HUES6 (cell line): ENCODE measurements around the gene MEF2D.

Source experiments
- H3K27ac ChIP-seq: 2 replicates; pipeline ENCODE4 v1.7.0; 2013; ENCODE audit warnings: low read depth, mild to moderate bottlenecking, low read length, inconsistent platforms
- H3K27me3 ChIP-seq: 2 replicates; pipeline ENCODE4 v1.6.1; 2013; ENCODE audit warnings: low read length; ENCODE audit not compliant: control insufficient read depth, insufficient read depth
- H3K36me3 ChIP-seq: 2 replicates; pipeline ENCODE4 v1.6.1; 2013; ENCODE audit warnings: low read length; ENCODE audit not compliant: control insufficient read depth, insufficient read depth
- H3K4me1 ChIP-seq: 2 replicates; pipeline ENCODE4 v1.6.1; 2013; ENCODE audit warnings: low read length; ENCODE audit not compliant: control insufficient read depth, insufficient read depth
- H3K4me3 ChIP-seq: 2 replicates; pipeline ENCODE4 v1.5.1; 2013; ENCODE audit warnings: low read depth, low read length
- H3K9ac ChIP-seq: one replicate; pipeline ENCODE4 v1.6.1; 2013; ENCODE audit warnings: mild to moderate bottlenecking, low read length
- H3K9me3 ChIP-seq: 2 replicates; pipeline ENCODE4 v1.6.1; 2013; ENCODE audit warnings: low read depth, low read length; ENCODE audit not compliant: control insufficient read depth, insufficient read depth

The MEF2D gene

GRCh38 chr1:156538711-156539440, 38.3 kb upstream of the MEF2D start:
- Histone ChIP-seq H3K27me3 (no peaks in the 10 kb centered on the region), H3K9me3 (no peaks in the 10 kb centered on the region), H3K27ac (no peak overlapping the region), H3K9ac (no peak overlapping the region), H3K4me1 (peaks cover 12% of the 10 kb centered on the region; the same call in 1 of the 2 replicates), H3K36me3 (peaks cover 89% of the 10 kb centered on the region), H3K4me3 (no peak overlapping the region)

- no peak overlapping the region for H3K4me3 ChIP-seq
- no peak overlapping the region for H3K27ac ChIP-seq
- H3K9me3 ChIP-seq = no peaks in the 10 kb centered on the region
- H3K9ac ChIP-seq = no peak overlapping the region
- H3K27me3 ChIP-seq = no peaks in the 10 kb centered on the region
- H3K4me1 ChIP-seq = peaks cover 12% of the 10 kb centered on the region; the same call in 1 of the 2 replicates
- peaks cover 91% of the 10 kb centered on the region for H3K36me3 ChIP-seq
These were observed 36.5 kb upstream of the MEF2D start for GRCh38 chr1:156537027-156537426.

- Histone ChIP-seq H3K27me3 (no peaks in the 10 kb centered on the region), H3K36me3 (peaks cover 89% of the 10 kb centered on the region), H3K9ac (no peak overlapping the region), H3K27ac (no peak overlapping the region), H3K4me1 (peaks cover 10% of the 10 kb centered on the region; the same call in 1 of the 2 replicates), H3K4me3 (no peak overlapping the region), H3K9me3 (no peaks in the 10 kb centered on the region)
These were observed 34.0 kb upstream of the MEF2D start for GRCh38 chr1:156534424-156535060.

- Histone ChIP-seq H3K27me3 (no peaks in the 10 kb centered on the region), H3K9me3 (no peaks in the 10 kb centered on the region), H3K27ac (no peak overlapping the region), H3K36me3 (peaks cover 89% of the 10 kb centered on the region), H3K4me3 (no peak overlapping the region), H3K9ac (no peak overlapping the region), H3K4me1 (peaks cover 1% of the 10 kb centered on the region; the same call in 1 of the 2 replicates)
These were observed 33.1 kb upstream of the MEF2D start for GRCh38 chr1:156533568-156534220.

GRCh38 chr1:156532374-156532773, 31.8 kb upstream of the MEF2D start:
- Histone ChIP-seq H3K36me3 (peaks cover 95% of the 10 kb centered on the region), H3K9me3 (no peaks in the 10 kb centered on the region)

GRCh38 chr1:156530006-156530405, 29.4 kb upstream of the MEF2D start:
- Histone ChIP-seq H3K9ac (no peak overlapping the region), H3K36me3 (peaks cover 83% of the 10 kb centered on the region)

More at GRCh38 chr1:156532374-156532773, 31.8 kb upstream of the MEF2D start:
- H3K4me3 ChIP-seq = no peak overlapping the region
- H3K27me3 ChIP-seq = no peaks in the 10 kb centered on the region
- H3K4me1 ChIP-seq = no peaks in the 10 kb centered on the region
- no peak overlapping the region for H3K9ac ChIP-seq
- H3K27ac ChIP-seq = no peak overlapping the region

GRCh38 chr1:156528875-156529425, 28.4 kb upstream of the MEF2D start:
- no peak overlapping the region for H3K4me3 ChIP-seq
- H3K27me3 ChIP-seq = no peaks in the 10 kb centered on the region
- no peak overlapping the region for H3K9ac ChIP-seq
- peaks cover 17% of the 10 kb centered on the region for H3K4me1 ChIP-seq
- peaks cover 80% of the 10 kb centered on the region for H3K36me3 ChIP-seq
- no peak overlapping the region for H3K27ac ChIP-seq
- H3K9me3 ChIP-seq = no peaks in the 10 kb centered on the region

More at GRCh38 chr1:156530006-156530405, 29.4 kb upstream of the MEF2D start:
- H3K27ac ChIP-seq = no peak overlapping the region
- no peaks in the 10 kb centered on the region for H3K9me3 ChIP-seq
- peaks cover 16% of the 10 kb centered on the region for H3K4me1 ChIP-seq
- H3K27me3 ChIP-seq = no peaks in the 10 kb centered on the region
- H3K4me3 ChIP-seq = no peak overlapping the region

GRCh38 chr1:156528231-156528630, 27.7 kb upstream of the MEF2D start:
- H3K27me3 ChIP-seq = no peaks in the 10 kb centered on the region
- H3K4me1 ChIP-seq = peaks cover 17% of the 10 kb centered on the region
- peaks cover 72% of the 10 kb centered on the region for H3K36me3 ChIP-seq
- no peak overlapping the region for H3K9ac ChIP-seq
- no peak overlapping the region for H3K4me3 ChIP-seq
- H3K9me3 ChIP-seq = no peaks in the 10 kb centered on the region
- no peak overlapping the region for H3K27ac ChIP-seq

GRCh38 chr1:156527584-156527983, 27.0 kb upstream of the MEF2D start:
- no peak overlapping the region for H3K4me3 ChIP-seq
- H3K27me3 ChIP-seq = no peaks in the 10 kb centered on the region
- peaks cover 17% of the 10 kb centered on the region for H3K4me1 ChIP-seq
- H3K9ac ChIP-seq = no peak overlapping the region
- H3K9me3 ChIP-seq = no peaks in the 10 kb centered on the region
- peaks cover 66% of the 10 kb centered on the region for H3K36me3 ChIP-seq
- H3K27ac ChIP-seq = no peak overlapping the region

- H3K27me3 ChIP-seq = no peaks in the 10 kb centered on the region
- H3K4me1 ChIP-seq = peaks cover 17% of the 10 kb centered on the region
- H3K4me3 ChIP-seq = no peak overlapping the region
- no peak overlapping the region for H3K27ac ChIP-seq
- H3K36me3 ChIP-seq = peaks cover 53% of the 10 kb centered on the region
- H3K9ac ChIP-seq = no peak overlapping the region
- H3K9me3 ChIP-seq = no peaks in the 10 kb centered on the region
These were observed 25.4 kb upstream of the MEF2D start for GRCh38 chr1:156525856-156526489.
